G401.6 (cell line): ENCODE measurements around the gene PPM1N.

ENCODE experiments used
- FAIRE-seq: peaks from 2 replicates; lab custom pipeline; 2012; peaks lifted over from hg19 to GRCh38; lab: Jason Lieb, UNC

Gene PPM1N

DNA sequence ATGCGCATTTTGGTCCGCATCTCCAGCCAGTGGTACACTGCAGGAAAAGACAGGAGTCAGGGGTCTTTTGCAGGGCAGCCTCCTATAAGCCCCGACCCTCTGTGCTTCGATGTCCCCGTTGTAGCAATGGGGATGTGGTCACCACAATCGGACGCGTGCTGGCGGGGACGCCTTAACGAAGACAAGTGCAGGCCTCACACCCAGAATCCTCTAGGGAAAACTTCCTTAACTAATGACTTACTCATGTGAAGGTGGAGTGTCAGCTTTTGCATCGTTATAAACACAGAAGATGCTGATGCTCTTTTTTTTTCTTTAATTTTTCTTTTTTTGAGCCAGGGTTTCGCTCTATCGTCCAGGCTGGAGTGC, 31.2 kb downstream of the PPM1N start:
- no peak for FAIRE-seq

DNA sequence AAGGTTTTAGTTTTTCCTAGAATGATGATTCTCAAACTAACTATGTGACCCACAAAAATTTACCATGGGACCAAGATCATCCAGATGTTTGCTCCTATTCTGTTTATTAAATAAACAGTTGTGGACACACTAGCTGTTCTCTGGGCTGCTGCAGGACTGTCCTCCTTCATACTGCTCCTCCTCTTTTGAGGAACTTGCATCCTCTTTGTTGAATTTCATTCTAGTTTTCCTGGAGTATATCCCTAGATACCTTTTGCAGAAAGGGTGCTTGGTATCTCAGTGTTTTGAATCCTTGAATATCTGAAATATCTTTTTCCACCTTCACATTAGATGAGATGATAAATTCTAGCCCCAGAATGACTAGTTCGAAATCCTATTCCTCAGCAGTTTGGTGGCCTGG, 33.1 kb downstream of the PPM1N start:
- FAIRE-seq, result no peak

DNA sequence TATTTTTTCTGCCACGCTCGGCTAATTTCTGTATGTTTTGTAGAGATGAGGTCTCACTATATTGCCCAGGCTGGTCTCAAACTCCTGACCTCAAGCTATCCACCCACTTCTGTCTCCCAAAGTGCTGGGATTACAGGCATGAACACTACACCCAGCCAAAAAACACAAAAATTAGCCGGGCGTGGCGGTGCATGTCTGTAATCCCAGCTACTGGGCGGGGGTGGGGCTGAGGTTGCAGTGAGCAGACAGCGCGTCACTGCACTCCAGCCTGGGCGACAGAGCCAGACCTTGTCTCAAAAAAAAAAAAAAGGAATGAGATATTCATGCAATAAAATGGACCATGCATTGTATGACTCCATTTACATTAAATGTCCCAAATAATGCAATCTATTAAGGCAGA, 41.2 kb downstream of the PPM1N start:
- no peak for FAIRE-seq

DNA sequence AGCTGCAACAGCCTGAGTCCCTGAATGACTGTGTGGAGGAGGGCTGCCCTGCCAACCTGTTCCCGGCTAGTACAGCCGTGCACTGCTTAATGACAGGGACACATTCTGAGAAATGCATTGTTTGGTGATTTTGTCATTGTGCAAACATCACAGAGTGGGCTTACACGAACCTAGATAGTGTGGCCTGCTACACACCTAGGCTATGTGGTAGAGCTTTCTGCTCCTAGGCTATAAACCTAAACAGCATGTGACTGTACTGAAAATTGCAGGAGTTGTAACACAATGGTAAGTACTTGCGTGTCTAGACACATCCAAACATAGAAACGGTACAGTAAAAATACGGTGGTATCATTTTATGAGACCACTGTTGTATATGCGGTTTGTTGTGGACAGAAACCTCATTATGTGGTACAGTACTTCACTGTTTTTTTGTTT, 44.0 kb downstream of the PPM1N start:
- no peak for FAIRE-seq

DNA sequence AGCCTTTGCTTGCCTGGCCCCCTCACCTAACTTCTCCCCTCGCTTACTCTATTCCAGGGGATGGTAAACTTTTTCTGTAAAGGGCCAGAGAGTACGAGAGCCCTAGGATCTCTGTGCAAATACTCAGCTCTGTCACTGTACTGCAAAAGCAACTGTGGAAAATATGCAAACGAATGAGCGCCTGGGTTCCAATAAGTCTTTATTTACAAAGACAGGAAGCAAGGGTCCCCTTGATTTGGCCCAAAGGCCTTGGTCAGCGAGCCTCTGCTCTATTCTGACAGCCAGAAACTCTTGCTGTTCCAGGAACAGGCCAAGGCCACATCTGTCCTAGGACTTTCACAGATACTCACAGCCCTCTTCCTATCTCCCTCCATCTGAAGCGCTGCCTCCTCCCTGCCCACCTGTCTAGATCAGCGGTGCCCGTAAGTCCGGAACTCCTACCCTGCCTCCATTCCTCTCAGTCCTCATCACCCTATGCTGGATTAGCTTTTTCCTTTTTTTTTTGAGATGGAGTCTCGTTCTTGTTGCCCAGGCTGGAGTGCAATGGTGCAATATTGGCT, 49.0 kb downstream of the PPM1N start:
- no peak for FAIRE-seq

DNA sequence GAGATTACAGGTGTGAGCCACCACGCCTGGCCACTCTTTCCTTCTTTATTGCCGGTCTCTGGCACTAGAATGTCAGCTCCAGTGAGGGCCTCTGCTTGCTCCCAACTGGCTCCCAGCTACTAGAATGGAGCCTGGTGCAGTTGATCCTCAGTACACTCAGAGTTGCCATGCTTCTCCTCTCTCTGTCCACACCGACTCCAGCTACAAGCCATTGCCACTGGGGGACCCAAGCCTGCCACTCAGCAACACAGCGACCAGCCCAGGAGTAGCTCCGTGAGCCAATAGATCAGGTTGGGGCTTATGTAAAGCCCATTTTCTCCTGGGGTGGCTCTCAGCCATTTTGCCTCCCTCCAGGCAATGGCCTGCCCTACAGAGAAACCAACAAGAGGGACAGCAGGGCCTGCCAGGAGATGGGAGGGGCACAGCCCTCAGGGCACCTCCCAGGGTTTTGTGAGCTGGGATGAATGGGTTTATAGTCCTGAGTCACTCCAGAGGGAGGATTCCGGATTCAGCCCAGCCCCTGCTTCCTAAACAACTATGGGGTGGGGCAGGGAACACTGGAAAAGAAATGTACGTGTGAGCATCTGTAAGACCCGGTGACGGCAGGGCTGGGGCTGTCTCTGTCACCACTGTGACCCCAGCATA, 49.8 kb downstream of the PPM1N start:
- FAIRE-seq, result no peak
